ENCODE measurements around the gene PIP5K1B. TPM values are rescaled to one million over a fixed set of nuclear protein-coding genes. Genes with fewer than 3 reads are reported as not detected.
A peak's percentile ranks its signal among the peaks of the same experiment; 100 is the strongest.

PIP5K1B gene
- total RNA-seq, 4 donors from 2014 or later: 0.29 to 8.2 (median 4.1) TPM

DNA sequence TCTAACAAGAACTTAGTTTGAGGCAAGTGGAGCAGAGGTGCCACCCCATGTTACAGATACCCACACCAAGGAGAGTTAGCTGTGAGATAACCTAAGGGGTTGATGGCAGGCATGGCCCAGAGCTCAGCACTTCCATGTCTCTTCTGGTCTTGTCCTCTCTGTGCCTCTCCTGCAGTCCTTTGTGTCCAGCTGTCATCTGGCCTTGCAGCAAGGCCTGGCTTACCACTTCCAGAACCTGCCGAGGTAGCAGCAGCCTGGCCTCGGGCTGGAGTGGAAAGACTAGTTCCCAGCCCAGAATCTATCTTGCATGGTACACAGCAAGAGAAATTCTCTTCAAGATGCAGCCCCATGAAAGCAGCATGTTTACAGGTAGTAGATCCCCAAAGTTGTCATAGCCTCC lies 41.5 kb downstream of the PIP5K1B start:
- Histone ChIP-seq H3K27me3 (no peaks in the 10 kb centered on the region), H3K36me3 (no peaks in the 10 kb centered on the region), H3K27ac (peak overlapping the region in 1 of 2 donors; percentile 39), H3K4me1 (no peaks in the 10 kb centered on the region), H3K4me3 (no peak overlapping the region), H3K9me3 (no peaks in the 10 kb centered on the region)
- intact Hi-C loops (cut with DNase I; ENCODE audit: low total_unique reads): no loop called here
- no peak for DNase-seq
- TF ChIP-seq POLR2A (IDR thresholded peaks at IDR 0.05): no peak
- TF ChIP-seq, protein P1, sequence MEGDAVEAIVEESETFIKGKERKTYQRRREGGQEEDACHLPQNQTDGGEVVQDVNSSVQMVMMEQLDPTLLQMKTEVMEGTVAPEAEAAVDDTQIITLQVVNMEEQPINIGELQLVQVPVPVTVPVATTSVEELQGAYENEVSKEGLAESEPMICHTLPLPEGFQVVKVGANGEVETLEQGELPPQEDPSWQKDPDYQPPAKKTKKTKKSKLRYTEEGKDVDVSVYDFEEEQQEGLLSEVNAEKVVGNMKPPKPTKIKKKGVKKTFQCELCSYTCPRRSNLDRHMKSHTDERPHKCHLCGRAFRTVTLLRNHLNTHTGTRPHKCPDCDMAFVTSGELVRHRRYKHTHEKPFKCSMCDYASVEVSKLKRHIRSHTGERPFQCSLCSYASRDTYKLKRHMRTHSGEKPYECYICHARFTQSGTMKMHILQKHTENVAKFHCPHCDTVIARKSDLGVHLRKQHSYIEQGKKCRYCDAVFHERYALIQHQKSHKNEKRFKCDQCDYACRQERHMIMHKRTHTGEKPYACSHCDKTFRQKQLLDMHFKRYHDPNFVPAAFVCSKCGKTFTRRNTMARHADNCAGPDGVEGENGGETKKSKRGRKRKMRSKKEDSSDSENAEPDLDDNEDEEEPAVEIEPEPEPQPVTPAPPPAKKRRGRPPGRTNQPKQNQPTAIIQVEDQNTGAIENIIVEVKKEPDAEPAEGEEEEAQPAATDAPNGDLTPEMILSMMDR (IDR thresholded peaks at IDR 0.05): no peak

DNA sequence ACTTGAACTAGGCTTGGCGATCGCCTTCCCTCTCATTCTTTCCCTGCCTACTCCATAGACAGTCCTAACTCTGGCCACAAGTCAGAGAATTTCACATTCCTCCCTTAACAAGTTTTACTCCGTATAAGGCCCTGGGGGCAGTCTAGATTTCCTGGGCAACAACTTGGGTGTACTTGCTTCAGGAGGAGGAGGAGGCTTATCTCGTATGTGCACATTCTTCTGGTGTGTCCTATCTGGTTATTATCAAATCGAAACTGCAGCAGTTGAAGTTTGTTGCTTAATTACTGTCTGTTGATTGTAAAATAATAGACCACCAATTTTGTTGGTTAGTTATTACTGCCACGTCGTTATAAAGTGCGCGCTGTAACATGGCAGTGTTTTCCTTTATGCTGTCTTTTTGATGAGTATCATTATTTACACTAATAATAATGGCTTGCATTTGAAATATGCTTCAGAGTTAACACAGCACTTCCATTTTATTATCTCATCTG lies 42.0 kb downstream of the PIP5K1B start:
- no peaks in the 10 kb centered on the region for H3K9me3 ChIP-seq
- DNase-seq: no peak
- H3K4me3 ChIP-seq: no peak overlapping the region
- no peaks in the 10 kb centered on the region for H3K36me3 ChIP-seq
- TF ChIP-seq POLR2A (IDR thresholded peaks at IDR 0.05): no peak
- TF ChIP-seq, protein P1 (IDR thresholded peaks at IDR 0.05): no peak
- no peaks in the 10 kb centered on the region for H3K27me3 ChIP-seq
- peak overlapping the region in 1 of 2 donors; percentile 39 for H3K27ac ChIP-seq
- H3K4me1 ChIP-seq: no peaks in the 10 kb centered on the region
- intact Hi-C loops (cut with DNase I; ENCODE audit: low total_unique reads): no loop called here

DNA sequence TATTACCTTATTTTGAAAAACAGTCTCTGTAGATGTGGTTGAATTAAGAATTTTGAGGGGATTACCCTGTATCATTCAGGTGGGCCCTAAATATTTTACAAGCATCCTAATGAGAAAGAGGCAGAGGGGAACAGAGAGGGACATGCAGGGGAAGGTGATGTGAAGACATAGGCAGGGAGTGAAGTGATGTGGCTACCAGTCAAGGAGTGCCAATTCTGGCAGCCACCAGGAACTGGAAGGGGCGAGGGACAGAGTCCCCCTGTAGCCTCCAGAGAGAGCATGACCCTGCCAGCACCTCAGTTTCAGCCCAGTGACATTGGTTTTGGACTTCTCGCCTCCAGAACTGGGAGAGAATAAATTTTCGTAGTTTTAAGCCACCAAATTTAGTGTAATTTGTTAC lies 44.1 kb downstream of the PIP5K1B start:
- Histone ChIP-seq H3K4me3 (no peak overlapping the region), H3K9me3 (no peaks in the 10 kb centered on the region), H3K36me3 (no peaks in the 10 kb centered on the region), H3K4me1 (no peaks in the 10 kb centered on the region), H3K27ac (no peak overlapping the region), H3K27me3 (no peaks in the 10 kb centered on the region)
- DNase-seq: no peak
- no peak for TF ChIP-seq POLR2A (IDR thresholded peaks at IDR 0.05)
- intact Hi-C loops (cut with DNase I; ENCODE audit: low total_unique reads): no loop called here

DNA sequence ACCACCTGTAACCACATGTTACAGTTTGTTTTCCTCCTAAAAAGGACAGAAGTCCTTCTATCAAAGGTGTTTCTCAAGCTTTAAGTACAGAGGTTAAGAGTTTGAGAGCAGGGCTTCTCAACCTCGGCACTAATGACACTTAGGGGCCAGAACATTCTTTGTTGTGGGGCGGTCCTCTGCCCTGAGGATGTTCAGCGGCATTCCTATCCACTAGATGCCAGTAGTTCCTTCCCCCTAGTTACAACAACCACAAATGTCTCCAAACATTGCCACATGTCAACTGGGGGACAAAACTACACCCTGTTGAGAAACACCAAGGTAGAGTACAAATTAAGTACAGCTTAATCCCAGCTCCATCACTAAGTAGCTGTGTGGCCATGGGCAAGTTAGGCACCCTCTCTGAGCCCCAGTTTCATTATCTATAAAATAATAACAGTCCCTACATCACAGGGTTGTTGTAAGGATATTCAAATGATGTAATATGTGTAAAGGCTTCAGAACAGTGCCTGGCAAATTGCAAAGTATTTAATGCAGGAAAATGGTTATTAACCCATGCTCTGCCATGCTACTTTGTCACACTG lies 44.6 kb downstream of the PIP5K1B start:
- intact Hi-C loops (cut with DNase I; ENCODE audit: low total_unique reads): no loop called here
- no peaks in the 10 kb centered on the region for H3K4me1 ChIP-seq
- H3K27me3 ChIP-seq: no peaks in the 10 kb centered on the region
- no peaks in the 10 kb centered on the region for H3K9me3 ChIP-seq
- TF ChIP-seq POLR2A (IDR thresholded peaks at IDR 0.05): no peak
- TF ChIP-seq, protein P1 (IDR thresholded peaks at IDR 0.05): no peak
- H3K4me3 ChIP-seq: no peak overlapping the region
- DNase-seq: no peak
- H3K36me3 ChIP-seq: no peaks in the 10 kb centered on the region
- no peak overlapping the region for H3K27ac ChIP-seq

DNA sequence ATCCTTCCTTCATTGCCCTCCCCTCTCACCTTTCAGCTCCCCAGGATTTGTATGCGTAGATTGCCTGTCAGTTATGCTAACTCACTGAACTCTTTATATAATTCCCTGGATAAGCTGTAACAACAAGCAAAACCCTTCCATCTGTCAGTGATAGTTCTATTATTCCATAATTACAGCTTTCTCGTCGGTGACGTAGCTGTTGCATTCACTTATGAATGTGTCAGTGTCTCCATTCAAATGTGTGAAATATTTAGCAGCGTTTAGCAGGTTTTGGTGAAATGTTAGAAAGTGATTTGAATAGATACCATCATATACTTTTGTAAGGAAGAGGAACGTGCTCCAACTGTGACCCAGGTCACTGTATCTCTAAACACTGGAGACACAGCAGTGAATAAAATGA lies 45.2 kb downstream of the PIP5K1B start:
- Histone ChIP-seq H3K36me3 (no peaks in the 10 kb centered on the region), H3K4me1 (no peaks in the 10 kb centered on the region), H3K4me3 (no peak overlapping the region), H3K27ac (no peak overlapping the region), H3K27me3 (no peaks in the 10 kb centered on the region), H3K9me3 (no peaks in the 10 kb centered on the region)
- TF ChIP-seq, protein P1 (IDR thresholded peaks at IDR 0.05): no peak
- no peak for DNase-seq
- intact Hi-C loops (cut with DNase I; ENCODE audit: low total_unique reads): no loop called here

DNA sequence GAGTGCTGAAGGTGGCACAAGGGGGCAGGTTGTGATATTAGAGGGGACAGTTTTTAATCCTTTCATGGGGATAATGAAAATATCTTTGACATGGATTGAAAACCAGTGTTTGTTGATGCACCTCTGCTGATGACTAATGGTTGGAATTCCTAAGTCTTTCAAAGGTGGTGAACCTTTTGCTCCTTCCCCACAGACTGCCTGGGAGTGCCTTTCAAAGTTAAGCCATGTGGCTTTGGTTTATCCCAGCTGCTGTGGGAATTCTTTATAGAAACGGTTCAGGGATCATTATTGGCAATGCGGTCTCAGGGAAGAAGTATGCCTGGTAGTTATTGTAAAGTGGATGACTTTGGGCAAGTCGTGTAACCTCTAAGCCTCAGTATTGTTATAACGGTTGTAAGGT lies 45.7 kb downstream of the PIP5K1B start:
- DNase-seq: no peak
- intact Hi-C loops (cut with DNase I; ENCODE audit: low total_unique reads): no loop called here
- no peaks in the 10 kb centered on the region for H3K4me1 ChIP-seq

More for the DNA sequence above, 45.7 kb downstream of the PIP5K1B start:
- TF ChIP-seq, protein P1 (IDR thresholded peaks at IDR 0.05): no peak
- TF ChIP-seq POLR2A (IDR thresholded peaks at IDR 0.05): no peak
- Histone ChIP-seq H3K36me3 (no peaks in the 10 kb centered on the region), H3K27me3 (no peaks in the 10 kb centered on the region), H3K9me3 (no peaks in the 10 kb centered on the region), H3K4me3 (no peak overlapping the region), H3K27ac (no peak overlapping the region)

Data from uterus (tissue), 4 donors.